ENCODE data around the gene AGAP1. TPM values are rescaled to one million over a fixed set of nuclear protein-coding genes. Genes with fewer than 3 reads are reported as not detected.
"Not testable (repeated sequence)": the region's sequence is repeated elsewhere in the genome, so short reads cannot be mapped to it uniquely, and the experiment has no call there.

Gene AGAP1
- total RNA-seq, 2 experiments from 2014 or later = 1.6 to 2.4 TPM

GRCh38 chr2:236124182-236124893, 630.5 kb downstream of the AGAP1 start:
- ChIA-PET POLR2A (no interaction called here), CTCF (no interaction called here)

GRCh38 chr2:236125541-236125940, 631.7 kb downstream of the AGAP1 start:
- POLR2A ChIA-PET = no interaction called here
- CTCF ChIA-PET = no interaction called here

- ChIA-PET CTCF (no interaction called here), POLR2A (no interaction called here)
Measured at GRCh38 chr2:236127010-236127409, 633.2 kb downstream of the AGAP1 start.

GRCh38 chr2:236128321-236128720, 634.5 kb downstream of the AGAP1 start:
- POLR2A ChIA-PET = no interaction called here
- CTCF ChIA-PET = no interaction called here

GRCh38 chr2:236129935-236130334, 636.1 kb downstream of the AGAP1 start:
- ChIA-PET POLR2A (no interaction called here), CTCF (no interaction called here)

- ChIA-PET POLR2A (no interaction called here), CTCF (no interaction called here)
Measured at GRCh38 chr2:236130349-236130998, 636.6 kb downstream of the AGAP1 start.

GRCh38 chr2:236131073-236131692, 637.3 kb downstream of the AGAP1 start:
- CTCF ChIA-PET = no interaction called here

GRCh38 chr2:236133410-236134012, 639.7 kb downstream of the AGAP1 start:
- POLR2A ChIA-PET = no interaction called here
- CTCF ChIA-PET = no interaction called here

More at GRCh38 chr2:236131073-236131692, 637.3 kb downstream of the AGAP1 start:
- POLR2A ChIA-PET = no interaction called here

- ChIA-PET CTCF (interaction anchor here (0.7 kb wide), 1 partner anchor 365 kb away, joined by 3 read pairs; no protein-coding TSS in a partner anchor), POLR2A (no interaction called here)
Measured at GRCh38 chr2:236136538-236136937, 642.7 kb downstream of the AGAP1 start.

GRCh38 chr2:236137066-236137465, 643.2 kb downstream of the AGAP1 start:
- ChIA-PET CTCF (interaction anchor here (0.7 kb wide), 1 partner anchor 365 kb away, joined by 3 read pairs; no protein-coding TSS in a partner anchor), POLR2A (no interaction called here)

- POLR2A ChIA-PET, CTCF ChIA-PET: not testable (repeated sequence)
Measured at GRCh38 chr2:236141616-236142015, 647.8 kb downstream of the AGAP1 start.

GRCh38 chr2:236143811-236144210, 650.0 kb downstream of the AGAP1 start:
- POLR2A ChIA-PET = interaction anchor here (0.6 kb wide), 1 partner anchor 10 kb away, joined by 8 read pairs; no protein-coding TSS in a partner anchor
- CTCF ChIA-PET = no interaction called here

- ChIA-PET POLR2A (no interaction called here), CTCF (interaction anchor here (0.9 kb wide), 1 partner anchor 380 kb away, joined by 4 read pairs; no protein-coding TSS in a partner anchor)
Measured at GRCh38 chr2:236146436-236146835, 652.6 kb downstream of the AGAP1 start.

GRCh38 chr2:236155406-236155805, 661.6 kb downstream of the AGAP1 start:
- ChIA-PET CTCF (no interaction called here), POLR2A (no interaction called here)

GRCh38 chr2:236156095-236156859, 662.4 kb downstream of the AGAP1 start:
- CTCF ChIA-PET = no interaction called here

GRCh38 chr2:236156860-236157194, 663.0 kb downstream of the AGAP1 start:
- ChIA-PET CTCF (no interaction called here), POLR2A (no interaction called here)

More at GRCh38 chr2:236156095-236156859, 662.4 kb downstream of the AGAP1 start:
- POLR2A ChIA-PET = no interaction called here

GRCh38 chr2:236157366-236157765, 663.5 kb downstream of the AGAP1 start:
- POLR2A ChIA-PET = no interaction called here
- CTCF ChIA-PET = no interaction called here

- ChIA-PET CTCF (no interaction called here), POLR2A (no interaction called here)
Measured at GRCh38 chr2:236157815-236158498, 664.1 kb downstream of the AGAP1 start.

- POLR2A ChIA-PET = no interaction called here
Measured at GRCh38 chr2:236158969-236159777, 665.3 kb downstream of the AGAP1 start.

More at GRCh38 chr2:236158969-236159777, 665.3 kb downstream of the AGAP1 start:
- CTCF ChIA-PET = no interaction called here
